Measurements from ENCODE around the gene BTBD6. TPM values are rescaled to one million over a fixed set of nuclear protein-coding genes. Genes with fewer than 3 reads are reported as not detected.
A peak's percentile ranks its signal among the peaks of the same experiment; 100 is the strongest.
"Not testable (repeated sequence)": the region's sequence is repeated elsewhere in the genome, so short reads cannot be mapped to it uniquely, and the experiment has no call there.

BTBD6 gene
- total RNA-seq, 1 experiment from 2014 or later: 7.8 TPM

DNA sequence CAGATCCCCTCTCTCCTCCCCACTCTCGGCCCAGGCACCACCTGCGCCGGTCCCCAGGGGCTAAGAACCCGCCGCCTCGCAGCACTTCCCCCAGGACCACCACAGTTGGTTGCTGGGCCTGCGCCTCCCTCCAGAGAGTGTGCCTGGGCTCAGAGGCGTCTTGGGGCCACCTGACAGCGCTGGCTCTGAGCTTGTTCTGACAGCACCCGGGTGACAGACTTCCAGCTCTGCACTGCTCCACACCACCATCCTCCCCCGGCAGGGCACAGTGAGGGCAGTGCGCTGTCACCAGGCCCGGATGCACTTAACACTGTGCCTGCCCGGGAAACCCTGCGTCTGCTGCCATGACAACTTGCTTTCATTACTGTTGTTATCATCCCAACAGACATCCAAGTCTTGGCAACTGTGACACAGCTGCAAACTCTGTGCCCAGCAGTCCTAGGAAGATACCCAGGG lies 45.8 kb downstream of the BTBD6 start (continued):
- TF ChIP-seq, protein P1, sequence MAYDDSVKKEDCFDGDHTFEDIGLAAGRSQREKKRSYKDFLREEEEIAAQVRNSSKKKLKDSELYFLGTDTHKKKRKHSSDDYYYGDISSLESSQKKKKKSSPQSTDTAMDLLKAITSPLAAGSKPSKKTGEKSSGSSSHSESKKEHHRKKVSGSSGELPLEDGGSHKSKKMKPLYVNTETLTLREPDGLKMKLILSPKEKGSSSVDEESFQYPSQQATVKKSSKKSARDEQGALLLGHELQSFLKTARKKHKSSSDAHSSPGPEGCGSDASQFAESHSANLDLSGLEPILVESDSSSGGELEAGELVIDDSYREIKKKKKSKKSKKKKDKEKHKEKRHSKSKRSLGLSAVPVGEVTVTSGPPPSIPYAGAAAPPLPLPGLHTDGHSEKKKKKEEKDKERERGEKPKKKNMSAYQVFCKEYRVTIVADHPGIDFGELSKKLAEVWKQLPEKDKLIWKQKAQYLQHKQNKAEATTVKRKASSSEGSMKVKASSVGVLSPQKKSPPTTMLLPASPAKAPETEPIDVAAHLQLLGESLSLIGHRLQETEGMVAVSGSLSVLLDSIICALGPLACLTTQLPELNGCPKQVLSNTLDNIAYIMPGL (CRISPR knock-in tag; IDR thresholded peaks at IDR 0.05): no peak
- no peak for TF ChIP-seq KAT7 (CRISPR knock-in tag; IDR thresholded peaks at IDR 0.05; ENCODE audit: borderline replicate concordance)
- no peak for TF ChIP-seq FOXJ3 (CRISPR knock-in tag; IDR thresholded peaks at IDR 0.05; ENCODE audit: borderline replicate concordance)

DNA sequence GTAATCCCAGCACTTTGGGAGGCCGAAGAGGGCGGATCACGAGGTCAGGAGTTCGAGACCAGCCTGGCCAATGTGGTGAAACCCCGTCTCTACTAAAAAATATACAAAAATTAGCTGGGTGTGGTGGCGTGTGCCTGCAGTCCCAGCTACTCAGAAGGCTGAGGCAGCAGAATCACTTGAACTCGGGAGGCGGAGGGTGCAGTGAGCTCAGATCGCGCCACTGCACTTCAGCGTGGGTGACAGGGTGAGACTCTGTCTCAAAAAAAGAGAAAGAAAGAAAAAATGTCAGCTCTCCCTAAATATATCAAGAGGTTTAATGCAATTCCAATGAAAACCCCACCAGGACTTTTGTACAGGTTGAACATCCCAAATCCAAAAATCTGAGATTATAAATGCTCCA lies 49.0 kb downstream of the BTBD6 start:
- H3K9me3 Mint-ChIP-seq; POLR2A ChIA-PET; ATAC-seq; H3K27ac Mint-ChIP-seq; H3K4me1 Mint-ChIP-seq; H3K4me3 Mint-ChIP-seq; H3K36me3 Mint-ChIP-seq; DNase-seq (ENCODE audit: low spot score): not testable (repeated sequence)
- H3K27me3 Mint-ChIP-seq (ENCODE audit: low read depth): peaks cover 18% of the 10 kb centered on the region
- CTCF ChIA-PET: interaction anchor here (1.6 kb wide), 1 partner anchor 55 kb away, joined by 4 read pairs; no protein-coding TSS in a partner anchor

GRCh38 chr14:105299654-105300541 lies 51.6 kb downstream of the BTBD6 start:
- CTCF ChIA-PET: interaction anchor here (0.6 to 1.8 kb wide), 7 partner anchors 10 to 958 kb away, joined by 3 to 12 read pairs (median 4); partner anchors contain the start of genes NUDT14 and PACS2
- Mint-ChIP-seq H3K4me3 (peak overlapping the region; percentile 74), H3K4me1 (peaks cover 13% of the 10 kb centered on the region), H3K27ac (0 out of 2 replicates have a peak overlapping the region, but pooled peaks have one; percentile 19), H3K36me3 (peaks cover 5% of the 10 kb centered on the region; the same call in 1 of the 2 replicates), H3K27me3 (ENCODE audit: low read depth) (peaks cover 38% of the 10 kb centered on the region), H3K9me3 (peaks cover 5% of the 10 kb centered on the region; the same call in 1 of the 2 replicates)
- ATAC-seq (no peak), DNase-seq (ENCODE audit: low spot score) (no peak)
- POLR2A ChIA-PET: interaction anchor here (2.4 kb wide), 1 partner anchor 52 kb away, joined by 10 read pairs; the partner anchor contains the start of gene BTBD6
- TF ChIP-seq GRHL2 (CRISPR knock-in tag; IDR thresholded peaks at IDR 0.05; ENCODE audit: insufficient replicate concordance, severe bottlenecking) (no peak), STAT6 (CRISPR knock-in tag; conservative IDR thresholded peaks at IDR 0.05; ENCODE audit: low read depth) (no peak), TEAD4 (CRISPR knock-in tag; IDR thresholded peaks at IDR 0.05) (no peak), NR3C1 (CRISPR knock-in tag; conservative IDR thresholded peaks at IDR 0.05; ENCODE audit: low read depth) (no peak), FOXJ3 (CRISPR knock-in tag; IDR thresholded peaks at IDR 0.05; ENCODE audit: borderline replicate concordance) (no peak), ZNF671 (CRISPR knock-in tag; IDR thresholded peaks at IDR 0.05) (no peak), MLX (CRISPR knock-in tag; IDR thresholded peaks at IDR 0.05) (no peak), FOXP1 (CRISPR knock-in tag; IDR thresholded peaks at IDR 0.05; ENCODE audit: borderline replicate concordance) (no peak), ZNF219 (CRISPR knock-in tag; IDR thresholded peaks at IDR 0.05; ENCODE audit: borderline replicate concordance) (no peak), ZNF532 (CRISPR knock-in tag; IDR thresholded peaks at IDR 0.05; ENCODE audit: borderline replicate concordance) (no peak), NFE2L1 (CRISPR knock-in tag; IDR thresholded peaks at IDR 0.05) (no peak), ZNF138 (CRISPR knock-in tag; conservative IDR thresholded peaks at IDR 0.05) (no peak), CBFB (CRISPR knock-in tag; IDR thresholded peaks at IDR 0.05; ENCODE audit: low read depth) (no peak)
- TF ChIP-seq, protein P2, sequence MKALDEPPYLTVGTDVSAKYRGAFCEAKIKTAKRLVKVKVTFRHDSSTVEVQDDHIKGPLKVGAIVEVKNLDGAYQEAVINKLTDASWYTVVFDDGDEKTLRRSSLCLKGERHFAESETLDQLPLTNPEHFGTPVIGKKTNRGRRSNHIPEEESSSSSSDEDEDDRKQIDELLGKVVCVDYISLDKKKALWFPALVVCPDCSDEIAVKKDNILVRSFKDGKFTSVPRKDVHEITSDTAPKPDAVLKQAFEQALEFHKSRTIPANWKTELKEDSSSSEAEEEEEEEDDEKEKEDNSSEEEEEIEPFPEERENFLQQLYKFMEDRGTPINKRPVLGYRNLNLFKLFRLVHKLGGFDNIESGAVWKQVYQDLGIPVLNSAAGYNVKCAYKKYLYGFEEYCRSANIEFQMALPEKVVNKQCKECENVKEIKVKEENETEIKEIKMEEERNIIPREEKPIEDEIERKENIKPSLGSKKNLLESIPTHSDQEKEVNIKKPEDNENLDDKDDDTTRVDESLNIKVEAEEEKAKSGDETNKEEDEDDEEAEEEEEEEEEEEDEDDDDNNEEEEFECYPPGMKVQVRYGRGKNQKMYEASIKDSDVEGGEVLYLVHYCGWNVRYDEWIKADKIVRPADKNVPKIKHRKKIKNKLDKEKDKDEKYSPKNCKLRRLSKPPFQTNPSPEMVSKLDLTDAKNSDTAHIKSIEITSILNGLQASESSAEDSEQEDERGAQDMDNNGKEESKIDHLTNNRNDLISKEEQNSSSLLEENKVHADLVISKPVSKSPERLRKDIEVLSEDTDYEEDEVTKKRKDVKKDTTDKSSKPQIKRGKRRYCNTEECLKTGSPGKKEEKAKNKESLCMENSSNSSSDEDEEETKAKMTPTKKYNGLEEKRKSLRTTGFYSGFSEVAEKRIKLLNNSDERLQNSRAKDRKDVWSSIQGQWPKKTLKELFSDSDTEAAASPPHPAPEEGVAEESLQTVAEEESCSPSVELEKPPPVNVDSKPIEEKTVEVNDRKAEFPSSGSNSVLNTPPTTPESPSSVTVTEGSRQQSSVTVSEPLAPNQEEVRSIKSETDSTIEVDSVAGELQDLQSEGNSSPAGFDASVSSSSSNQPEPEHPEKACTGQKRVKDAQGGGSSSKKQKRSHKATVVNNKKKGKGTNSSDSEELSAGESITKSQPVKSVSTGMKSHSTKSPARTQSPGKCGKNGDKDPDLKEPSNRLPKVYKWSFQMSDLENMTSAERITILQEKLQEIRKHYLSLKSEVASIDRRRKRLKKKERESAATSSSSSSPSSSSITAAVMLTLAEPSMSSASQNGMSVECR (CRISPR knock-in tag; IDR thresholded peaks at IDR 0.05; ENCODE audit: borderline replicate concordance): no peak
